H1 (cell line): ENCODE measurements around the gene PPP1R14C. TPM values are rescaled to one million over a fixed set of nuclear protein-coding genes. Genes with fewer than 3 reads are reported as not detected.

ENCODE experiments used
- EGR1 ChIP-seq: IDR thresholded peaks from 2 replicates; pipeline ENCODE4 v1.6.1; 2011; ENCODE audit warnings: low read depth, low read length, borderline replicate concordance
- polyA plus RNA-seq, 7 experiments: library from polyadenylated mRNA; depleted of rRNA in 3 of 7; stranded (reverse) in 5 of 7; unstranded in 2 of 7; fragments of >200 nt in 5 of 7; fragments of 200-250 nt in 2 of 7; gene quantifications; 1 replicate in 5 of 7; 2 replicates in 1 of 7; 4 replicates in 1 of 7; pipeline versions ENCODE4 v1.2.1 to v1.2.3, GENCODE V29; 2011 to 2013; ENCODE audit warnings: missing spikeins in 2 of 7, mixed read lengths in 2 of 7
- total RNA-seq: library from RNA; stranded (reverse); fragmentation: NEBNext Ultra II Directional; extraction: Animal tissue kit (Norgen Biotek cat#: 25700); gene quantifications from 2 replicates; pipeline ENCODE4 v1.2.1, GENCODE V29; 2021

Gene PPP1R14C
- total and polyA plus RNA-seq, 2 of the 8 experiments (the other 6 are each of a cell fraction or from before 2014, with no cell fraction given), result 0.30 to 0.61 TPM

- TF ChIP-seq EGR1, result no peak
These were observed 41.1 kb downstream of the PPP1R14C start (continued) for GRCh38 chr6:150183966-150184365.
